Astrocyte (in vitro differentiated cells and primary cell): ENCODE results near the gene SLC66A1.

Source experiments
- CTCF ChIP-seq: IDR thresholded peaks from 2 replicates; pipeline ENCODE4 v1.5.1; 2011; ENCODE audit warnings: low read depth, mild to moderate bottlenecking, inconsistent platforms, low read length, moderate library complexity; ENCODE audit not compliant: insufficient read depth
- EZH2 ChIP-seq: IDR thresholded peaks from 2 replicates; pipeline ENCODE4 v1.6.1; 2012; ENCODE audit warnings: mild to moderate bottlenecking, low read length, inconsistent platforms; ENCODE audit not compliant: insufficient read depth

- TF ChIP-seq CTCF (no peak), EZH2 (no peak)
These were observed 65.9 kb downstream of the SLC66A1 start for GRCh38 chr1:19377812-19378718.
